Measurements from ENCODE around the gene TRAF3IP1. TPM values are rescaled to one million over a fixed set of nuclear protein-coding genes. Genes with fewer than 3 reads are reported as not detected.

TRAF3IP1 gene
- total RNA-seq, 1 experiment from 2014 or later: 3.9 TPM

- Histone ChIP-seq H3K27me3 (ENCODE audit: control insufficient read depth, insufficient read depth, low read length) (no peaks in the 10 kb centered on the region), H3K4me3 (ENCODE audit: insufficient read depth, low read depth, low read length) (no peak overlapping the region), H3K36me3 (replicated peaks; ENCODE audit: control insufficient read depth, insufficient read depth, low read length) (no peaks in the 10 kb centered on the region; the same call in none of the 2 replicates)
- DNase-seq: no peak
Observed at GRCh38 chr2:238336793-238337444, 16.6 kb downstream of the TRAF3IP1 start.

GRCh38 chr2:238337846-238338245, 17.5 kb downstream of the TRAF3IP1 start:
- Histone ChIP-seq H3K27me3 (ENCODE audit: control insufficient read depth, insufficient read depth, low read length) (no peaks in the 10 kb centered on the region), H3K4me3 (ENCODE audit: insufficient read depth, low read depth, low read length) (no peak overlapping the region), H3K36me3 (replicated peaks; ENCODE audit: control insufficient read depth, insufficient read depth, low read length) (no peaks in the 10 kb centered on the region; the same call in none of the 2 replicates)
- DNase-seq: no peak

DNA sequence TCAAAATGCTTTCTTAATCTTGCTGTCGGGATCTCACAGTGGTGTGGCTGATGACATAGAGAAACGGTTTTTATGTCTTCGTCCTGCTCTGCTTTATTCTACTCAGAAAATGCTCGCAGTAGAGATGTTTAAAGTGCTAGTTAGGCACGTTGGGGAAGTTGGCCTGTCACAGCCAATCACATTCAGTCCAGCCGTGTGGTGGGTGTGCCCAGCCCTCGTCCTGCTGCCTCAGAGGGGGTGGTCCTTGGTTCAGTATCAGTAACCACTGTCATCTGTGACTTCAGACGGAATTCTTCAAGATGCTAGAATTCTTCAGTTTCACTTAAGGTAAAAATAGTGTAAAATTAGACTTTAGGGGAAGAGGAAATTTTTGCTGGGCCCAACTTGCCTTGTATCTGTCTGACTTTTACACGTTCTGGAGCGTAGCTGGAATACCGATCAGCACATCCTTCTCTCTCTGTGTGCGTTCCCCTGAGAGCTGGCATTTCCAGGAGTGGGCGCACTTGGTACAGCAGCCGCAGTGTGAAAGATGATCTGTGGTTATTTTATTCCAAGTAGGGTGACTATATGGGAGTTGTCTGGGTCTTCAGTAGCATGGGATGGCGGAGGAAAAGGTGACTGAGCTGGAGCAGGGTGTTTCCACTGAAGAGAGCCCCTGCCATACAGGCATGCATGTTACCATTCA, 18.5 kb downstream of the TRAF3IP1 start:
- no peaks in the 10 kb centered on the region; the same call in none of the 2 replicates for H3K36me3 ChIP-seq (replicated peaks; ENCODE audit: control insufficient read depth, insufficient read depth, low read length)
- H3K4me3 ChIP-seq (ENCODE audit: insufficient read depth, low read depth, low read length): no peak overlapping the region
- peak; percentile 82 for DNase-seq
- no peaks in the 10 kb centered on the region for H3K27me3 ChIP-seq (ENCODE audit: control insufficient read depth, insufficient read depth, low read length)

DNA sequence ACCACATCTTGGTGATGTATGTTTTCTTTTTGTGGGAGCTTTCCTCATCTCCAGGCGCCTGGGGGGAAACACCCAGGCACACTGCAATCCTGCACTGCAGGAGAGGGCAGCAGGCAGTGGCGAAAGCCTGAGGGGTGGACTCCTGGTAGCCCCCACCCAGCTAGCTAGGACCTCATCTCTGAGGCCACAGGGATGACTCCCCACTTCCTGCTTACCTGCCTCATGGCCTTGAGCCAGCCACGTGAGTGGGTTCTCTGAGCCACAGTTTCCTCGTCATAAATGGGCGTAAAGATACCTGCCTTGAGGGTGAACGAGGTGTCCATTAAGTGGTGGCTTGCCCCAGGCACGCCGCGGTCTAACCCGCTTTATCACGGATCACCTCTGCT, 19.1 kb downstream of the TRAF3IP1 start:
- Histone ChIP-seq H3K27me3 (ENCODE audit: control insufficient read depth, insufficient read depth, low read length) (no peaks in the 10 kb centered on the region), H3K4me3 (ENCODE audit: insufficient read depth, low read depth, low read length) (no peak overlapping the region), H3K36me3 (replicated peaks; ENCODE audit: control insufficient read depth, insufficient read depth, low read length) (no peaks in the 10 kb centered on the region; the same call in none of the 2 replicates)
- no peak for DNase-seq

GRCh38 chr2:238339814-238340213, 19.5 kb downstream of the TRAF3IP1 start:
- Histone ChIP-seq H3K27me3 (ENCODE audit: control insufficient read depth, insufficient read depth, low read length) (no peaks in the 10 kb centered on the region), H3K36me3 (replicated peaks; ENCODE audit: control insufficient read depth, insufficient read depth, low read length) (no peaks in the 10 kb centered on the region; the same call in none of the 2 replicates), H3K4me3 (ENCODE audit: insufficient read depth, low read depth, low read length) (no peak overlapping the region)
- peak; percentile 36 for DNase-seq

DNA sequence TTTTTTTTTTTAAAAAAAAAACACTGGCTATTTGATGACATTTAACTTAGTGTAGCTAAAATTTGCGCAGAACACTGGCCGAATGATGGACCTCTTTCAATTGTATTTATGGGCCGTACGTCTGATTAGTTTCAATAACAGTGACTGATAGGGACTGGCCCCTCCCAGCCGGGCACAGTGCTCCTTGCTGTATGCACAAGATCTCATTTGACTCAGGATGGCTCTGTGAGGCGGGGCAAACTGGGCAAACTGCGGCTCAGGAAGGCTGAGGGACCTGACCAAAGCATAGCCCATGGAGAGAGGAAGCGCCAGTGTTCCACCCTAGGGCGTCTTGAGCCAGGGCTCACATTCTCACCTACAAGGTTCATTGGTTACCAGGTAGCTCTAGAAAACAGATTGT, 21.2 kb downstream of the TRAF3IP1 start:
- Histone ChIP-seq H3K36me3 (replicated peaks; ENCODE audit: control insufficient read depth, insufficient read depth, low read length) (no peaks in the 10 kb centered on the region; the same call in 1 of the 2 replicates), H3K4me3 (ENCODE audit: insufficient read depth, low read depth, low read length) (no peak overlapping the region), H3K27me3 (ENCODE audit: control insufficient read depth, insufficient read depth, low read length) (no peaks in the 10 kb centered on the region)
- no peak for DNase-seq

DNA sequence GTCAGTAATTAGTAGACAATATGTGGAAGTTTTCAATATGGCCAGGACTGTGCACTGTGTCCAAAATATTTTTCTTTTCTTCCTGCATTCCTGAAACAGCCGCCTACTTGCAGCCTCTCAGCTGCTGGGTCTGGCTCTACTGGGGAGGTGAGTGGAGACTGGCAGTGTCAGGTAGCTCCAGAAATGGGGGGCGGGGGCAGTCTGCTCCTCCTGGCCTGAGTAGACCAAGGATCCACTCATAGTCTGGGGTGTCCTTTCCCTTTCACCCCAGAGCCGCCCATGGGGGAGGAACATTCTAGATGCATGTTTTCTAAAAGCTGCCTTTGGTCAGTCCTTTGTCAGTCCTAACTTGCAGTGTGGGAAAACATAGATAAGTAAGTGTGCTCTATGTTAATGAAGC, 23.7 kb downstream of the TRAF3IP1 start:
- DNase-seq: no peak
- H3K4me3 ChIP-seq (ENCODE audit: insufficient read depth, low read depth, low read length): no peak overlapping the region
- H3K27me3 ChIP-seq (ENCODE audit: control insufficient read depth, insufficient read depth, low read length): no peaks in the 10 kb centered on the region
- H3K36me3 ChIP-seq (replicated peaks; ENCODE audit: control insufficient read depth, insufficient read depth, low read length): no peaks in the 10 kb centered on the region; the same call in 1 of the 2 replicates

GRCh38 chr2:238344517-238344916, 24.2 kb downstream of the TRAF3IP1 start:
- DNase-seq: no peak
- no peaks in the 10 kb centered on the region for H3K27me3 ChIP-seq (ENCODE audit: control insufficient read depth, insufficient read depth, low read length)
- no peak overlapping the region for H3K4me3 ChIP-seq (ENCODE audit: insufficient read depth, low read depth, low read length)
- peaks cover 1% of the 10 kb centered on the region for H3K36me3 ChIP-seq (replicated peaks; ENCODE audit: control insufficient read depth, insufficient read depth, low read length)

DNA sequence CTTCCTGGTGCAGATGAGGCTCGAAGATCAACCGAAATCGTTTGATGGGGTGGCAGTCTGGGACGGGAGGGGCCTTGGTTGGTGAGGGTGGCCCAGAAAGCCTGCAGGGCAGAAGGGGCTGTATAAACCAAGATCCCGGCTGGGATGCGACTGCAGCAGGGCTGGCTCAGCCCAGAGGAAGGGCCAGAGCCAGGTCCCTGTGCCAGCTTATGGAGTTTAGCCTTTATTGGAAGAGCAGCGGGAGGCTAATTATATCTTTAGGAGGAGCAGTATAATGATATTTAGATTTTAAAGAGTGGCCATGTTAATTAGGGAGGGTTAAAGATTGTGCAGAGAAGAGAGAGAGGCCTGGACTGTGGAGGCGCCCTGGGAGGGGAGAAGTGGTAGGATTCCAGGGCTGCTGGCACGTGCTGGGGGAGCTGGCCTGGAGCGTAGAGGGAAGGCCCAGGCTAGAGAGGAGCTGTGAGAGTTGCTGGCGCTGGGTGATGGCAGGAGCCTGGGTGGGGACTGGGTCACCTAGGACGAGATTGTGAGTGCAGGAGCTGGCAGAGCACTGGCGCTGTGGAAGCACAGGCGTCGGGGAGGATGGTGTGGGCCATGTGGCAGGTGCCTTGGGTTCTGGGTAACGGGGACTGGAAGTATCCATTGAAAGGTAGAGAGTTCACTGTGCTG, 25.1 kb downstream of the TRAF3IP1 start:
- H3K4me3 ChIP-seq (ENCODE audit: insufficient read depth, low read depth, low read length): no peak overlapping the region
- H3K36me3 ChIP-seq (replicated peaks; ENCODE audit: control insufficient read depth, insufficient read depth, low read length): peaks cover 1% of the 10 kb centered on the region
- no peak for DNase-seq
- H3K27me3 ChIP-seq (ENCODE audit: control insufficient read depth, insufficient read depth, low read length): no peaks in the 10 kb centered on the region

- peaks cover 1% of the 10 kb centered on the region for H3K36me3 ChIP-seq (replicated peaks; ENCODE audit: control insufficient read depth, insufficient read depth, low read length)
- no peaks in the 10 kb centered on the region for H3K27me3 ChIP-seq (ENCODE audit: control insufficient read depth, insufficient read depth, low read length)
- DNase-seq: no peak
- no peak overlapping the region for H3K4me3 ChIP-seq (ENCODE audit: insufficient read depth, low read depth, low read length)
Observed at GRCh38 chr2:238346544-238346943, 26.2 kb downstream of the TRAF3IP1 start.

GRCh38 chr2:238350150-238350897, 30.0 kb downstream of the TRAF3IP1 start:
- Histone ChIP-seq H3K27me3 (ENCODE audit: control insufficient read depth, insufficient read depth, low read length) (no peaks in the 10 kb centered on the region), H3K36me3 (replicated peaks; ENCODE audit: control insufficient read depth, insufficient read depth, low read length) (peaks cover 1% of the 10 kb centered on the region), H3K4me3 (ENCODE audit: insufficient read depth, low read depth, low read length) (no peak overlapping the region)
- DNase-seq: no peak

DNA sequence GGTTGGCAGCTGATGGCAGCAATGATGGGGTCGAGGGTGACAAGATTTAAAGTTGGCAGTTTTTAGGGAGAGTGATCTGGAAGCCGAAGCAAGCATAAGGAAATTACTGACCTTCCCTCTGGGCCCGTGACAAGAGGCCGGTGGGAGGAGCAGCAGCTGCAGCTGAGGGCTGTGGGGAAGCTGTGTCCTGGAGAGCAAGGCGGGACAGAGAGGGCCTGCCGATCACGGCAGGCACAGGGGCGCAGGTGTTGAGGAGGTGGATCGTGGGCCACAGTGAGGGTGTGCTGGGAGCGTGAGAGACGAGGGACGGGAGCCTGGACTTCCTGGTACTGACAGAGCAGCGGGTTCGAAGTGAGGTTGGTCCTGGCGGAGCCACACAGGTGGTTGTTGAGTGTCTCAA, 31.0 kb downstream of the TRAF3IP1 start:
- Histone ChIP-seq H3K27me3 (ENCODE audit: control insufficient read depth, insufficient read depth, low read length) (no peaks in the 10 kb centered on the region), H3K36me3 (replicated peaks; ENCODE audit: control insufficient read depth, insufficient read depth, low read length) (peaks cover 1% of the 10 kb centered on the region), H3K4me3 (ENCODE audit: insufficient read depth, low read depth, low read length) (no peak overlapping the region)
- no peak for DNase-seq

DNA sequence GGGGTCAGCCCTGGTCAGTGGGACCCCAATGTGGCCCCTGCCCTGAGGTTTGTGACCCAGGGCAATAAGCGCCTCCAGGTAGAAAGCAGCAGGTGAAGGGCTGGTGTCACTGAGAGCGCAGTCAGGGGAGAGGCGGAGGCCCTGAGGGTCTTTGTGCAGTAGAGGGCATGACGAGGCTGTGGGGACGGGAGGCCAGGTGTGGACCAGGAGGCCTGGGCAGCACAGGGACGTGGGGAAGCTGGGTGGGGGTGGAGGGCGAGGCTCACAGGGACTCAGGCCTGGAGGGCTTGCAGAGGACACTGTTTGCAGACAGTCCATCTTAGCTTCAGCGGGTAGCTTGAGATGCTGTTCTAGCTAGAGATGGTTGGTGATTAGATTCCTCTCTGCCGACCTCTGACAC, 32.0 kb downstream of the TRAF3IP1 start:
- peaks cover 1% of the 10 kb centered on the region for H3K36me3 ChIP-seq (replicated peaks; ENCODE audit: control insufficient read depth, insufficient read depth, low read length)
- H3K4me3 ChIP-seq (ENCODE audit: insufficient read depth, low read depth, low read length): no peak overlapping the region
- no peaks in the 10 kb centered on the region for H3K27me3 ChIP-seq (ENCODE audit: control insufficient read depth, insufficient read depth, low read length)
- no peak for DNase-seq

DNA sequence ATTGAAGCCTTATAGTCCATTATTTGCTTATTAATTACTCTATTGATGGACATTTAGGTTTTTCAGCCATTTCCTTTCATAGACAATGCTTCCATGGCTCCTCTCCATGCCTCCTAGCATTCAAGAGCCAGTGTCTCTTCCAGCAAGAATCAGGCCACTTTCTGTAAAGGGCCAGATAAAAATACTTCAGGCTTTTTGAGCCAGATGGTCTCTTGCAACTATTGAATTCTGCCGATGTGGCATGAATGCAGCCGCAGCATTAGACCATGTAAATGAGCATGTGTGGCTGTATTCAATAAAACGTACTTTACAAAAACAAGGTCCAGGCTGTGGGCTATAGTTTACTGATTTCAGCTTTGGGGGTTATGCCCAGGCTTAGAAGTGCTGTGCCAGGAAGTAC, 38.5 kb downstream of the TRAF3IP1 start:
- no peak overlapping the region for H3K4me3 ChIP-seq (ENCODE audit: insufficient read depth, low read depth, low read length)
- H3K36me3 ChIP-seq (replicated peaks; ENCODE audit: control insufficient read depth, insufficient read depth, low read length): no peaks in the 10 kb centered on the region; the same call in none of the 2 replicates

More for the DNA sequence above, 38.5 kb downstream of the TRAF3IP1 start:
- no peak for DNase-seq
- H3K27me3 ChIP-seq (ENCODE audit: control insufficient read depth, insufficient read depth, low read length): no peaks in the 10 kb centered on the region
